GM10266 (cell line): ENCODE measurements around the gene DNAH6.

Source experiments
- DNase-seq: peaks from one replicate; pipeline ENCODE4 v3.0.0; 2012; ENCODE audit errors: extremely low spot score
- CTCF ChIP-seq: IDR thresholded peaks from 2 replicates; pipeline ENCODE4 v1.5.1; 2012; ENCODE audit warnings: mild to moderate bottlenecking, low read depth; ENCODE audit not compliant: control insufficient read depth, insufficient read depth; ENCODE audit errors: missing control alignments

Gene DNAH6

GRCh38 chr2:84856787-84857186 is 340.5 kb downstream of the DNAH6 start:
- TF ChIP-seq CTCF = no peak
- DNase-seq = no peak

DNA sequence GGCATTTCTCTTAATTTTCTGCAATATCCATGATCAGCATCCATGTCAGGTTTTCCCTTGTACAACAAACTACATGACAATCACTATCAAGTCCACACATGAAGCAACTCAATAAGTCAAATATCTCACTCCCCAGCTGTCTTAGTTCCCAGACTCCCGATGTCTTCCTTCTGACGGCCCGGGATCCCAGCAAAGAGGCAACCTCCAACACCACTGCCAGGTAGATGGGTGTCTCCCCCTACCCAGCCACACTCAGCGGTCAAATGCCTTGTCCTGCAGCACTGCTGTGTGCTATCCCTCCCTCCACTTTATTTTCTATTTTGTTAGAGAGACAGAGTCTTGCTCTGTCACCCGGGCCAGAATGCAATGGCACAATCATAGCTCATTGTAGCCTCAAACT is 341.3 kb downstream of the DNAH6 start:
- no peak for DNase-seq
- TF ChIP-seq CTCF = no peak

GRCh38 chr2:84858123-84858522 is 341.8 kb downstream of the DNAH6 start:
- no peak for DNase-seq

GRCh38 chr2:84858937-84859336 is 342.6 kb downstream of the DNAH6 start:
- no peak for TF ChIP-seq CTCF
- no peak for DNase-seq

More at GRCh38 chr2:84858123-84858522, 341.8 kb downstream of the DNAH6 start:
- TF ChIP-seq CTCF = no peak

DNA sequence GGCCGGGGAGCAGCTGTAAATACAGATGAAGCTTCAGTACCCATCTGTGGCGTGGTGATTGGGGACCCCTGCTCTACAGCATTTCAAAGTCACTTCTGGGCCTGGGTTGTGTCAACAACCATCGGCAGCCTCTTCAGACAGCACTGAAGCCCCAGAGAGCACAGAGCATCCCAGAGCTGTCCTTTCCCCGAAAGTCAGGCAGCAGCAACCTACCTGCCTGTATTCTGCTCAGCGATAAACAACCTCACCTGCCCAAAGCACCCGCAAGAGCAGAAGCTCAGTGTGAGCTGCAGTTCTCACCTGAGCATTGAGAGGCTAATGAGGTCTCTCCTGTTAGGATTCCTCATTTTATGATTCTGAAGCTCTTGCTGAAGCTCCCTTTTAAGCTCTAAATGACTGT is 345.2 kb downstream of the DNAH6 start:
- TF ChIP-seq CTCF = no peak
- DNase-seq = no peak

DNA sequence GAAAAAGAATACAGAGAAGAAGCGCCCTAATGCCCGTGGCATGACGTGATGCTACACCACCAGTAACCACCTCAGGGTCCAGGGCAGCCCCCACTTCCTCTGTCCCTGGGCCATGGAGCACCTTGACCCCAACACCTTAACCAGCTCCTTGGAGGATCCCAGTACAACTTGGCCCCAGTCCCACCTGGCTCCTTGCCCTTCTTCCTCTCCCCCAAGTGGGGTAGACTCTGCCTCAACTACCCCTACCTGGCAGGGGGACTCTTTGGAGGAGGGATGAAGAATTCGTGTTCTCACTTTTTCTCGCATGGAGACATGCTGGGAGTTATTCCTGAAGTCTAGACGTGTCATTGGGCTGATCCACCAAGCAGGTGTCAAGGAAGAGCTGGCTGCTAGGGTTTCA is 345.7 kb downstream of the DNAH6 start:
- no peak for TF ChIP-seq CTCF
- DNase-seq = no peak

DNA sequence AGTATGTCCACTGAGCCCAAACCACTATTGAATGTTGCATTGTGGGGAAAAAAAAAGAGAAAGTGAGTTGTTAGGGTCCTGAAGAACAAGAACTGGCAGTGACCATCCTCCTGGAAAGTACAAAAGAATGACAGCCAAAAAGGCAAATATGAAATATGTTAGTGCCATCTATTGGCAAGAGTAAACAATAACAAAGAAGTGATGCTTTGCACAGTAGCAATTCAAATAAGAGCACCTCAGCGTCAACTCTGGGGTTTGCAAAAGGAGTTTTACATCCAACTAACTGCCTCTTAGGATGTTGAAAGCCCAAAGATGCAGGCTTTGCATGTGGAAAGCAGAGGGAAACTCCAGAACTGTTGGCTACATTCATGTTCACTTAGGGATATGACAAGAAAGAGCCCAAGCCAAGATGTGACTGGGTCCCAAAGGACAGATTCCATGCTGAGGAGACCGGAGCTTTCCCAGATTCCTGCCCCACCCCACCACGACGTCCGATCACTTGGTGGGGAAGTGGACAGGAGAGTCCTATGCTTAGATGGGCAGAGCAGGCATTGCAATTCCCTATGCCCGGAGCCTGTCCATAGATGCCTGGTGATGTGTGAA is 349.0 kb downstream of the DNAH6 start:
- DNase-seq = peak; percentile 51

More for the DNA sequence above, 349.0 kb downstream of the DNAH6 start:
- TF ChIP-seq CTCF = peak; percentile 55
